Liver (tissue), 9 donors: Measurements from ENCODE around the gene CCNY. TPM values are rescaled to one million over a fixed set of nuclear protein-coding genes. Genes with fewer than 3 reads are reported as not detected.

Source experiments
- DNase-seq: peaks from one replicate; pipeline ENCODE4 v3.0.0-alpha.2; 2017; ENCODE audit warnings: low spot score
- H3K27ac ChIP-seq, 2 donors: one replicate each; pipeline ENCODE4 v1.7.0; 2013; ENCODE audit warnings: inconsistent platforms in 2 of 2, low read length in 2 of 2, control low read depth in 1 of 2, low read depth in 1 of 2, mild to moderate bottlenecking in 1 of 2
- H3K27me3 ChIP-seq, 4 donors: one replicate each; pipeline versions ENCODE4 v1.6.1 to v1.7.0; 2013; ENCODE audit warnings: low read length in 3 of 4, inconsistent platforms in 1 of 4, mild to moderate bottlenecking in 1 of 4, moderate library complexity in 1 of 4; ENCODE audit not compliant: control insufficient read depth in 4 of 4, insufficient read depth in 4 of 4
- H3K36me3 ChIP-seq, 4 donors: one replicate each; pipeline versions ENCODE4 v1.6.1 to v1.7.0; 2013; ENCODE audit warnings: low read length in 3 of 4, mild to moderate bottlenecking in 3 of 4, low read depth in 1 of 4, moderate library complexity in 1 of 4; ENCODE audit not compliant: control insufficient read depth in 4 of 4, insufficient read depth in 3 of 4
- H3K4me1 ChIP-seq, 4 donors: one replicate each; pipeline versions ENCODE4 v1.6.1 to v1.7.0; 2013; ENCODE audit warnings: low read length in 3 of 4, mild to moderate bottlenecking in 3 of 4, moderate library complexity in 1 of 4; ENCODE audit not compliant: control insufficient read depth in 4 of 4, insufficient read depth in 4 of 4
- H3K4me3 ChIP-seq, 3 donors: one replicate each; pipeline versions ENCODE4 v1.6.1 to v1.7.0; 2013; ENCODE audit warnings: low read length in 3 of 3, control low read depth in 1 of 3, low read depth in 1 of 3, mild to moderate bottlenecking in 1 of 3
- H3K9ac ChIP-seq, 2 donors: one replicate each; pipeline ENCODE4 v1.7.0; 2013; ENCODE audit warnings: low read length in 2 of 2, mild to moderate bottlenecking in 2 of 2, moderate library complexity in 2 of 2, control low read depth in 1 of 2, low read depth in 1 of 2
- H3K9me3 ChIP-seq, 4 donors: one replicate each; pipeline versions ENCODE4 v1.6.1 to v1.7.0; 2013; ENCODE audit warnings: low read length in 3 of 4; ENCODE audit not compliant: control insufficient read depth in 4 of 4
- ATF3 ChIP-seq: IDR thresholded peaks from 2 replicates; pipeline ENCODE4 v1.6.1; 2016; ENCODE audit warnings: antibody characterized with exemption
- CTCF ChIP-seq: fragments of 150-350 bp; IDR thresholded peaks from 2 replicates; pipeline ENCODE4 v1.5.1; 2017; ENCODE audit warnings: improper control_type of control experiment, low read depth, low read length; ENCODE audit not compliant: missing input control
- EGR1 ChIP-seq, 2 donors: IDR thresholded peaks; 2 replicates each; pipeline ENCODE4 v1.6.1; 2016 to 2018; ENCODE audit warnings: antibody characterized with exemption in 2 of 2, low read depth in 2 of 2
- FOXA1 ChIP-seq: IDR thresholded peaks from 2 replicates; pipeline ENCODE4 v1.6.1; 2016; ENCODE audit warnings: antibody characterized with exemption
- FOXA2 ChIP-seq: IDR thresholded peaks from 2 replicates; pipeline ENCODE4 v1.6.1; 2016; ENCODE audit warnings: antibody characterized with exemption
- GABPA ChIP-seq, 2 donors: IDR thresholded peaks in 1 of 2; conservative IDR thresholded peaks in 1 of 2; 2 replicates each; pipeline ENCODE4 v1.6.1; 2016; ENCODE audit warnings: antibody characterized with exemption in 2 of 2, mild to moderate bottlenecking in 1 of 2, moderate library complexity in 1 of 2
- HNF4G ChIP-seq: IDR thresholded peaks from 2 replicates; pipeline ENCODE4 v1.6.1; 2016; ENCODE audit warnings: antibody characterized with exemption
- JUND ChIP-seq, 2 donors: IDR thresholded peaks; 2 replicates each; pipeline ENCODE4 v1.6.1; 2016; ENCODE audit warnings: antibody characterized with exemption in 2 of 2
- MAX ChIP-seq: IDR thresholded peaks from 2 replicates; pipeline ENCODE4 v1.6.1; 2016; ENCODE audit warnings: antibody characterized with exemption
- NR2F2 ChIP-seq: IDR thresholded peaks from 2 replicates; pipeline ENCODE4 v1.6.1; 2016; ENCODE audit warnings: antibody characterized with exemption
- RAD21 ChIP-seq, 2 donors: IDR thresholded peaks; 2 replicates each; pipeline ENCODE4 v1.6.1; 2016; ENCODE audit warnings: antibody characterized with exemption in 2 of 2, mild to moderate bottlenecking in 2 of 2
- REST ChIP-seq: IDR thresholded peaks from 2 replicates; pipeline ENCODE4 v1.6.1; 2016; ENCODE audit warnings: antibody characterized with exemption, mild to moderate bottlenecking
- SP1 ChIP-seq: IDR thresholded peaks from 2 replicates; pipeline ENCODE4 v1.6.1; 2018; ENCODE audit warnings: antibody characterized with exemption, mild to moderate bottlenecking
- TAF1 ChIP-seq: conservative IDR thresholded peaks from 2 replicates; pipeline ENCODE4 v1.6.1; 2016; ENCODE audit warnings: antibody characterized with exemption, mild to moderate bottlenecking
- YY1 ChIP-seq: IDR thresholded peaks from 2 replicates; pipeline ENCODE4 v1.6.1; 2016; ENCODE audit warnings: antibody characterized with exemption, mild to moderate bottlenecking
- ZBTB33 ChIP-seq: IDR thresholded peaks from 2 replicates; pipeline ENCODE4 v1.6.1; 2016; ENCODE audit warnings: antibody characterized with exemption
- WGBS: extraction: QIAGEN DNeasy Blood & Tissue Kit; methylation state at CpG from one replicate; pipeline ENCODE4 v1.1.7; 2013; 5-methylcytosine and 5-hydroxymethylcytosine counted together
- polyA plus RNA-seq, 2 donors: library from polyadenylated mRNA; stranded (reverse) in 1 of 2; unstranded in 1 of 2; fragments of 200-250 nt in 1 of 2; fragments of >200 nt in 1 of 2; fragmentation: Nextera tagmentation in 1 of 2; extraction: Ambion mirVana in 1 of 2; gene quantifications; one replicate each; pipeline versions ENCODE4 v1.2.1 to v1.2.3, GENCODE V29; 2013 to 2015
- total RNA-seq, 2 donors: library from RNA; depleted of rRNA; stranded (reverse); fragments of >200 nt; gene quantifications; one replicate each; pipeline ENCODE4 v1.2.3, GENCODE V29; 2014
- donor health status: healthy.
- donor health status: healthy.
- donor health status: healthy.
- donor health status: healthy.
- donor health status: healthy.

The CCNY gene
- total and polyA plus RNA-seq, 4 donors = 17.6 to 38.4 (median 21.8) TPM

GRCh38 chr10:35572583-35572982, 236.3 kb downstream of the CCNY start (continued):
- no peak for TF ChIP-seq GABPA (IDR thresholded peaks at IDR 0.05 in 1 of 2, conservative IDR thresholded peaks at IDR 0.05 in 1 of 2)
- TF ChIP-seq REST = no peak
- no peak for TF ChIP-seq FOXA2
- no peak for TF ChIP-seq RAD21 (IDR thresholded peaks at IDR 0.05)
- TF ChIP-seq FOXA1 = no peak
- TF ChIP-seq EGR1 (IDR thresholded peaks at IDR 0.05; ENCODE audit: low read depth in 2 of 2) = no peak
- TF ChIP-seq TAF1 = no peak

- TF ChIP-seq YY1 = no peak
- no peak for TF ChIP-seq EGR1 (IDR thresholded peaks at IDR 0.05; ENCODE audit: low read depth in 2 of 2)
- no peak for TF ChIP-seq JUND (IDR thresholded peaks at IDR 0.05)
- no peak for TF ChIP-seq SP1
- TF ChIP-seq HNF4G = no peak
- no peak for TF ChIP-seq CTCF
- TF ChIP-seq FOXA2 = no peak
- no peak for TF ChIP-seq NR2F2
- H3K27me3 ChIP-seq = no peaks in the 10 kb centered on the region
- no peaks in the 10 kb centered on the region for H3K9me3 ChIP-seq
- H3K9ac ChIP-seq = no peak overlapping the region
- no peak overlapping the region for H3K27ac ChIP-seq
- no peaks in the 10 kb centered on the region for H3K4me1 ChIP-seq
- peaks cover 2 to 15% (median 4%) of the 10 kb centered on the region in 4 donors for H3K36me3 ChIP-seq
- 93% methylated on average over 1 of the region's 1 CpG for WGBS
- DNase-seq = no peak
- H3K4me3 ChIP-seq = no peak overlapping the region
Observed at GRCh38 chr10:35573796-35574195, 237.5 kb downstream of the CCNY start.

GRCh38 chr10:35574924-35575352, 238.6 kb downstream of the CCNY start:
- no peak for DNase-seq
- no peaks in the 10 kb centered on the region for H3K27me3 ChIP-seq
- H3K9ac ChIP-seq = no peak overlapping the region
- peaks cover 2 to 5% (median 3%) of the 10 kb centered on the region in 4 donors for H3K36me3 ChIP-seq
- no peak for TF ChIP-seq SP1
- TF ChIP-seq FOXA2 = no peak
- TF ChIP-seq CTCF = no peak
- no peak for TF ChIP-seq EGR1 (IDR thresholded peaks at IDR 0.05; ENCODE audit: low read depth in 2 of 2)
- TF ChIP-seq NR2F2 = no peak
- no peak for TF ChIP-seq JUND (IDR thresholded peaks at IDR 0.05)
- TF ChIP-seq RAD21 (IDR thresholded peaks at IDR 0.05) = no peak
- TF ChIP-seq ATF3 = no peak
- no peak for TF ChIP-seq ZBTB33
- TF ChIP-seq YY1 = no peak
- no peak for TF ChIP-seq MAX
- no peak overlapping the region for H3K27ac ChIP-seq
- no peaks in the 10 kb centered on the region for H3K4me1 ChIP-seq
- H3K9me3 ChIP-seq = no peaks in the 10 kb centered on the region
- H3K4me3 ChIP-seq = no peak overlapping the region
- 88% methylated on average over 9 of the region's 9 CpGs for WGBS
